HuH-7 (cell line): ENCODE results near the gene CYP1A2.

Experiments used
- DNase-seq: peaks from one replicate; pipeline ENCODE4 v3.0.0; 2011; ENCODE audit warnings: low spot score

CYP1A2 gene

GRCh38 chr15:74790080-74790916 lies 41.7 kb downstream of the CYP1A2 start:
- DNase-seq, result no peak

GRCh38 chr15:74791007-74791406 lies 42.4 kb downstream of the CYP1A2 start:
- no peak for DNase-seq

- DNase-seq, result no peak
Measured at GRCh38 chr15:74791667-74792066, 43.0 kb downstream of the CYP1A2 start.

DNA sequence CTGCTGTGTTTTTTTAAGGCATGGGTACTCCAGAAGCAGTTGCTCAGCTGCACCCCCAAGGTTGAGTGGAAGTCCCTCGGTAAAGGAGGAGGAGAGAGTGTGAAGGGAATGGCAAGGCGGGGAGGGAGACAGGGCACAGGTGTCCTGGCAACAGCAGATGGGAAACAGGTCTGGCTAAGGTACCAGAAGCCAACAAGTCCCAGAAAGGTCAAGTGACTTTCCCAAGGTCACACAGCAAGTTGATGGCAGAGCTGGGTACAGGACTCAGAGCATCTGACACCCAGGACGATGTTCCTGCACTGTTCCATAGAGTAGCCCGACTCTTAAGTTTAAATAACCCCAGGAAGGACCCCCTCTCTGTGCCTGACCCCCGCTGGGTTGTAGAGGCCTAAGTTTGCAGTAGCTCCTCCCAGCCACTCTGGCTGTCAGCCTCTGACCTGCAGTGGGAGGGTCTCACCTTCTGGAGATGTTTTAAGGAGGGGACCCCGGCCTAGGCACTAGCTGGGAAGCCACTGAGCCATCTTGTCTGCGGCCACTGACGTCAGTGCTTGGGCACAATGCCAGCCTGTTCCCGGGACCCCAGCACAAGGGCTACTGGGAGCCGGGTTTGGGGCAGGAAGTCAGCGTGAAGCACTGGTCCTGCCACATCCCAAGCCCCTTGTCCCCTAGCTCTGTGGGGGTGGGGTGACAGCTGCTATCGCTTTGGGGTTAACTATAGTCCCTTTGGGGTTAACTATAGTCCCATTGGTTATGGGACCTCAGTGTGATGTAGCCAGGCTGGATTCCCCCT lies 43.8 kb downstream of the CYP1A2 start:
- DNase-seq, result no peak

- no peak for DNase-seq
Measured at GRCh38 chr15:74793135-74794028, 44.7 kb downstream of the CYP1A2 start.

- DNase-seq, result no peak
Measured at GRCh38 chr15:74794248-74794969, 45.8 kb downstream of the CYP1A2 start.

- DNase-seq, result no peak
Measured at GRCh38 chr15:74794970-74795349, 46.3 kb downstream of the CYP1A2 start.

DNA sequence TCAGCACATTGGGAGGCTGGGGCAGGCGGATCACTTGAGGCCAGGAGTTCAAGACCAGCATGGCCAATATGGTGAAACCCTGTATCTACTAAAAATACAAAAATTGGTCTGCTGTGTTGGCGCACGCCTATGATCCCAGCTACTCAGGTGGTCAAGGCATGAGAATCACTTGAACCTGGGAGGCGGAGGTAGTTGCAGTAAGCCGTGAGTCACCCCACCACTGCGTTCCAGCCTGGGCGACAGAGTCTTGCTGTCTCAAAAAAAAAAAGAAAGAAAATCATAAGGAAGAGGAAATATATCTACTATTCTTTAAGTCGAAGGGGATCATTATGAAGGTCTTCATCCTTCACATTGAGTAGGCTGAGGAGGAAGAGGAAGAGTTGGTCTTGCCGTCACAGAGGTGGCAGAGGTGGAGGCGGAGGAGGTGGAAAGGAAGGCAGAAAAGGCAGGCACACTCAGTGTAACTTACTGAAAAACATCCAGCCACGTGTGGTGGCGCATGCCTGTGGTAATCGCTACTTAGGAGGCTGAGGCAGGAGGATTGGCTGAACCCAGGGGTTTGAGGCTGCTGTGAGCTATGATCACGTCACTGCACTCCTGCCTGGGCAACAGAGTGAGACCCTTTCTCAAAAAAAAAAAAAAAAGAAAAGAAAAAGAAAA lies 47.5 kb downstream of the CYP1A2 start:
- DNase-seq, result no peak

- no peak for DNase-seq
Measured at GRCh38 chr15:74798388-74799254, 50.0 kb downstream of the CYP1A2 start.

DNA sequence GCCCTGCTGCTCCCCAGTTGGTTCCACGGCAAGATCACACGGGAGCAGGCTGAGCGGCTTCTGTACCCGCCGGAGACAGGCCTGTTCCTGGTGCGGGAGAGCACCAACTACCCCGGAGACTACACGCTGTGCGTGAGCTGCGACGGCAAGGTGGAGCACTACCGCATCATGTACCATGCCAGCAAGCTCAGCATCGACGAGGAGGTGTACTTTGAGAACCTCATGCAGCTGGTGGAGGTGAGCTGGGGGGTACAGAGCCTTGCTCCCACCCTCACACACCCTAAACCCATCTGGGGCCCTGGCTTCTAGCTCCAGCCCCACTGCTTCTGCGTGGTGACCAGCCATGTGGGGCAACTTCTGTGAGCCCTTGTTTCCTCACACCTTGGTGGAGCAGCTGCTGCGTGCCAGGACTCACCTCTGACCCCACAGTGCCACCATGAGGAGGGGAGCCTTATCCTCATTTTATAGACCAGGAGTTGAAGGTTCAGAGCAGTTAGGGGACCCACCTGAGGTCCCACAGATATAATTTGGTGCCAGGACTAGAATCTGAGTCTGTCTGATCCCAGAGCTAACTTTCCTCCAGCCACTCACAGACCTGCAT lies 50.7 kb downstream of the CYP1A2 start:
- DNase-seq, result no peak

DNA sequence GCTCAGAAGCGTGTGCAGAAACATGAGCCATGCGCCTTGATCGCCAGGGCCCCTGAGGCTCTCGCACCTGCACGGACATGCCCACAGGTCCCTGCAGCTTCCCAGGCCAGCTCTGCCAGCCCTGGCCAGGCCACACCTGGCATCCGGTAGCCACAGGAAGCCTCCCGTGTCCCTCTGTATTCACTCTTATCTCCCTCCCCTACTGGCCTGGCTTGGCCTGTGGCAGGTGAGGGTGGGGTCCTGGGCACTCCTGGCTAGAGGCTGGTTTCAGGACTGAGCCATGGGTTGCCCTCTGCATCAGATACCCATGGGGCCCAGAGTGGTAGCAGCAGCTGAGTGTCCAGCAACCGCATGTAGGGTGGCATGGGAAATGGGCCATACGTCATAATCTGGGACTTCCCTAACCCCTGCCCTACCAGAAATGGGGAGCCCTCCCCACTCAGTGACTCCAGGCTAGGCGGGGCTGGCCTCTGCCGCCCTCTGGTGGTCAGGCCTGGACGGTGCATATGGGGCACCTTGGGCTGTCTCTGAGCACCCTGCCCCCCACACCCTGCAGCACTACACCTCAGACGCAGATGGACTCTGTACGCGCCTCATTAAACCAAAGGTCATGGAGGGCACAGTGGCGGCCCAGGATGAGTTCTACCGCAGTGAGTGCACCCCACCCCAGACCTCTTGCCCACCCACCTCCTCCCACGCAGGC lies 51.4 kb downstream of the CYP1A2 start:
- DNase-seq, result peak; percentile 98

DNA sequence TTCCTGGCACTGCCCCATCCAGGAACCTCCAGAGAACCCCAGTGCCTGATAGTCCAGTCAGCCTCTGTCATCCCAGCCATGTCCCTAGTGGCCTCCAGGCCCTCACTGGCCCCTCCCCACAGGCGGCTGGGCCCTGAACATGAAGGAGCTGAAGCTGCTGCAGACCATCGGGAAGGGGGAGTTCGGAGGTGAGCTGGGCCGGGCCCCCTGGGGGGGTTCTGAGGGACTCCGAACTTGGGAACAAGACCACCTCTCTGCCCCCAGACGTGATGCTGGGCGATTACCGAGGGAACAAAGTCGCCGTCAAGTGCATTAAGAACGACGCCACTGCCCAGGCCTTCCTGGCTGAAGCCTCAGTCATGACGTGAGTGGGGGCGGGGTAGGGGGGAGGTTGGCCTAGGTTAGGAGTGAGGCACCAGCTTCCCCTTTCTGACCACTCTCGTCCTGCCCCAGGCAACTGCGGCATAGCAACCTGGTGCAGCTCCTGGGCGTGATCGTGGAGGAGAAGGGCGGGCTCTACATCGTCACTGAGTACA lies 52.0 kb downstream of the CYP1A2 start:
- DNase-seq, result no peak

DNA sequence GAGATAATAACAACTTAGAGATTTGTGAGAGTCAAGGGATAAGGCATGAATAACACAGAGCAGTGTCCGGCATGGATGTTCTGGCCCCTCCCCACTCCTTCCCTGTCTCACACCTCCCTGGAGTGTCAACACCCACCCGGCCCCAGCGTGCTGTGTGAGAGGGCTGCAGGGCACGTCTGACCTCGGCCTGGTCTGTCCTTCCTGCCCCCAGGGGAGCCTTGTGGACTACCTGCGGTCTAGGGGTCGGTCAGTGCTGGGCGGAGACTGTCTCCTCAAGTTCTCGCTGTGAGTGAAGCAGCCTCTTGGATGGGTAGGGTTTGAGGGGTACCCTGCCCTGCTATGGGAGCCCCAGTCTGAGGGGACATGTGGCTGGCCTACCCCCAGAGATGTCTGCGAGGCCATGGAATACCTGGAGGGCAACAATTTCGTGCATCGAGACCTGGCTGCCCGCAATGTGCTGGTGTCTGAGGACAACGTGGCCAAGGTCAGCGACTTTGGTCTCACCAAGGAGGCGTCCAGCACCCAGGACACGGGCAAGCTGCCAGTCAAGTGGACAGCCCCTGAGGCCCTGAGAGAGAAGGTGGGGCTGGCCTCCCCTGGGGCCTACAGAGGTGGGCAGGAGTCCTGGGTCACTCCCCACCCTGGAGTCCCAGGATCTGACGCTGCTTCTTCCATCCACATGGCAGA lies 52.8 kb downstream of the CYP1A2 start:
- no peak for DNase-seq

DNA sequence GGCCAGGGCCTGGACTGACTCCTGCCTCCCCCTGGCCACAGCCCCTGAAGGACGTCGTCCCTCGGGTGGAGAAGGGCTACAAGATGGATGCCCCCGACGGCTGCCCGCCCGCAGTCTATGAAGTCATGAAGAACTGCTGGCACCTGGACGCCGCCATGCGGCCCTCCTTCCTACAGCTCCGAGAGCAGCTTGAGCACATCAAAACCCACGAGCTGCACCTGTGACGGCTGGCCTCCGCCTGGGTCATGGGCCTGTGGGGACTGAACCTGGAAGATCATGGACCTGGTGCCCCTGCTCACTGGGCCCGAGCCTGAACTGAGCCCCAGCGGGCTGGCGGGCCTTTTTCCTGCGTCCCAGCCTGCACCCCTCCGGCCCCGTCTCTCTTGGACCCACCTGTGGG lies 53.6 kb downstream of the CYP1A2 start:
- no peak for DNase-seq

DNA sequence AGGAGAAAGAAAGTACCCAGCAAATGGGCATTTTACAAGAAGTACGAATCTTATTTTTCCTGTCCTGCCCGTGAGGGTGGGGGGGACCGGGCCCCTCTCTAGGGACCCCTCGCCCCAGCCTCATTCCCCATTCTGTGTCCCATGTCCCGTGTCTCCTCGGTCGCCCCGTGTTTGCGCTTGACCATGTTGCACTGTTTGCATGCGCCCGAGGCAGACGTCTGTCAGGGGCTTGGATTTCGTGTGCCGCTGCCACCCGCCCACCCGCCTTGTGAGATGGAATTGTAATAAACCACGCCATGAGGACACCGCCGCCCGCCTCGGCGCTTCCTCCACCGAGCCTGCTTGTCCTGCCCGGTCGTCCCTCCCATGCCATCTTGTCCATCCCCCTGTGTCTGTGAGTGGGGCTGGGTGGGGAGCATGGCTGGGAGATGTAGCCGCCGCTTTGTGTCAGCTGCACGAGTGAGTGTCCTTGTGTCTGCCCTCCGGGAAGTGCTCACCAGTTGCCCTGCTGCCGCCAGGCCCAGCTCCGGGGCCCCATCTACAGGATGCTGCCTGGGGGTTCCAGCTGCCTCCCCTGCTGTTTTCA lies 54.3 kb downstream of the CYP1A2 start:
- DNase-seq, result no peak

- DNase-seq, result no peak
Measured at GRCh38 chr15:74804935-74805334, 56.3 kb downstream of the CYP1A2 start.
